Heart right ventricle (tissue), 16 donors: Measurements from ENCODE around the gene FAF1. TPM values are rescaled to one million over a fixed set of nuclear protein-coding genes. Genes with fewer than 3 reads are reported as not detected.

Experiments used
- ATAC-seq, 8 donors: fragments of 200-7000 bp; cut with Tn5 transposase; one replicate each; pipeline ENCODE4 v1.9.1; 2020; ENCODE audit warnings: mild to moderate bottlenecking in 8 of 8, moderate library complexity in 8 of 8, moderate number of reproducible peaks in 1 of 8
- DNase-seq, 2 donors: peaks; one replicate each; pipeline ENCODE4 v3.0.0-alpha.2; 2020
- H3K27ac ChIP-seq, 10 donors: fragments of 200-600 bp; sonication (generic) in 2 of 10; one replicate each; pipeline versions ENCODE4 v1.5.0 to v1.8.0; 2020 to 2022; ENCODE audit warnings: mild to moderate bottlenecking in 3 of 10
- H3K27me3 ChIP-seq, 7 donors: fragments of 200-600 bp; one replicate each; pipeline ENCODE4 v1.8.0; 2021 to 2022; ENCODE audit warnings: mild to moderate bottlenecking in 2 of 7
- H3K36me3 ChIP-seq, 9 donors: fragments of 200-600 bp; sonication (generic) in 1 of 9; one replicate each; pipeline versions ENCODE4 v1.5.0 to v1.8.0; 2020 to 2022; ENCODE audit warnings: mild to moderate bottlenecking in 2 of 9
- H3K4me1 ChIP-seq, 9 donors: fragments of 200-600 bp; sonication (generic) in 1 of 9; one replicate each; pipeline versions ENCODE4 v1.5.0 to v1.8.0; 2020 to 2022; ENCODE audit warnings: mild to moderate bottlenecking in 4 of 9
- H3K4me3 ChIP-seq, 10 donors: fragments of 200-600 bp; sonication (generic) in 2 of 10; one replicate each; pipeline versions ENCODE4 v1.5.0 to v1.8.0; 2020 to 2022; ENCODE audit warnings: mild to moderate bottlenecking in 7 of 10, moderate library complexity in 2 of 10
- H3K9me3 ChIP-seq, 11 donors: fragments of 200-600 bp in 10 of 11; sonication (generic) in 2 of 11; one replicate each; pipeline versions ENCODE4 v1.5.0 to v1.8.0; 2013 to 2022; ENCODE audit warnings: mild to moderate bottlenecking in 2 of 11, control low read depth in 1 of 11, moderate library complexity in 1 of 11
- CTCF ChIP-seq, 9 donors: fragments of 200-600 bp; sonication (generic) in 2 of 9; IDR thresholded peaks; one replicate each; pipeline versions ENCODE4 v1.5.0 to v1.8.0; 2021 to 2022; ENCODE audit warnings: antibody characterized with exemption in 9 of 9, mild to moderate bottlenecking in 5 of 9, moderate library complexity in 1 of 9
- WGBS, 2 donors: extraction: QIAGEN DNeasy Blood & Tissue Kit; methylation state at CpG; one replicate each; pipeline ENCODE4 v1.1.7; 2013; ENCODE audit warnings: inconsistent platforms in 1 of 2; 5-methylcytosine and 5-hydroxymethylcytosine counted together
- intact Hi-C, 10 donors: fragments of 100-400 bp; cut with DNase I; formaldehyde crosslinking; loops; one replicate each; pipeline versions ENCODE4 v1.11.1 to v1.14.2; 2022
- polyA plus RNA-seq, 2 donors: library from polyadenylated mRNA; stranded (reverse); fragments of 200-250 nt; gene quantifications; one replicate each; pipeline ENCODE4 v1.2.3, GENCODE V29; 2013
- total RNA-seq, 10 donors: library from RNA; stranded (reverse); fragmentation: NEBNext Ultra II Directional in 3 of 10; extraction: Animal tissue kit (Norgen Biotek cat#: 25700) in 3 of 10; gene quantifications; one replicate each; pipeline versions ENCODE4 v1.2.1 to v1.2.4, GENCODE V29; 2021 to 2023
- donor health status: Arrhythmogenic right ventricular cardiomyopathy.
- donor health status: ischemic (EF 13 %, LVEDD 7.1; RV severe dilation, severe dysfunction).
- donor health status: healthy with polysubstance abuse.
- donor health status: DM: no; HTN: yes; CAD: no.
- donor health status: DM: no; HTN: no; CAD: no.
- donor health status: ischemic (EF 25% LVEDD 6.9; RV normal size, moderate dysfunction).
- donor health status: ischemic (EF 25% LVEDD 5.7; RV mildly dilated, moderate dysfunction).
- donor health status: healthy.
- donor health status: DM: yes; HTN: yes; CAD: no.
- donor health status: Ischemic cardiomyopathy.
- donor health status: ischemic (EF 35%, LVEDD 5.7; RV mildly dilated, moderate dysfunction).
- donor health status: nonischemic (EF 11% LVEDD 7.7; RV severe dilation, severe dysfunction).
- donor health status: DM: yes; HTN: yes; CAD: no.
- donor health status: PGD.
- donor health status: ischemic (EF 29% LVEDD 5.4; RV normal size, mild dysfunction).
- donor health status: nonischemic (EF 23%, LVEDD 6.1; RV moderate dilation, normal function).

Gene FAF1
- total and polyA plus RNA-seq, 12 donors: 30.9 to 102 (median 88.9) TPM

GRCh38 chr1:50595874-50596273 is 364.2 kb downstream of the FAF1 start:
- H3K4me3 ChIP-seq: no peak overlapping the region
- no peaks in the 10 kb centered on the region for H3K4me1 ChIP-seq
- DNase-seq: no peak
- ATAC-seq: no peak
- no peaks in the 10 kb centered on the region for H3K9me3 ChIP-seq
- 96 to 97% methylated on average over 8 of the region's 8 CpGs for WGBS, 2 donors
- intact Hi-C loops: no loop called here
- TF ChIP-seq CTCF (IDR thresholded peaks at IDR 0.05): no peak
- H3K36me3 ChIP-seq: peaks cover 0 to 43% (median 0%) of the 10 kb centered on the region in 9 donors
- no peaks in the 10 kb centered on the region for H3K27me3 ChIP-seq
- H3K27ac ChIP-seq: no peak overlapping the region

GRCh38 chr1:50593515-50593914 is 366.6 kb downstream of the FAF1 start:
- 66 to 69% methylated on average over 2 of the region's 2 CpGs for WGBS, 2 donors
- Histone ChIP-seq H3K36me3 (peaks cover 0 to 53% (median 0%) of the 10 kb centered on the region in 9 donors), H3K4me1 (no peaks in the 10 kb centered on the region), H3K27me3 (no peaks in the 10 kb centered on the region), H3K4me3 (no peak overlapping the region), H3K27ac (no peak overlapping the region), H3K9me3 (no peaks in the 10 kb centered on the region)
- ATAC-seq: no peak
- no peak for DNase-seq
- intact Hi-C loops: no loop called here
- TF ChIP-seq CTCF (IDR thresholded peaks at IDR 0.05): no peak

- Histone ChIP-seq H3K4me1 (no peaks in the 10 kb centered on the region), H3K27ac (no peak overlapping the region), H3K27me3 (no peaks in the 10 kb centered on the region), H3K9me3 (no peaks in the 10 kb centered on the region), H3K36me3 (peaks cover 0 to 62% (median 0%) of the 10 kb centered on the region in 9 donors), H3K4me3 (no peak overlapping the region)
- intact Hi-C loops: no loop called here
- 87 to 94% methylated on average over 4 of the region's 4 CpGs for WGBS, 2 donors
- no peak for TF ChIP-seq CTCF (IDR thresholded peaks at IDR 0.05)
- DNase-seq: no peak
- no peak for ATAC-seq
Observed at GRCh38 chr1:50591598-50591997, 368.5 kb downstream of the FAF1 start.

- Histone ChIP-seq H3K9me3 (no peaks in the 10 kb centered on the region), H3K36me3 (peaks cover 0 to 64% (median 3%) of the 10 kb centered on the region in 9 donors), H3K4me1 (no peaks in the 10 kb centered on the region), H3K27me3 (no peaks in the 10 kb centered on the region), H3K4me3 (no peak overlapping the region), H3K27ac (no peak overlapping the region)
- WGBS, 2 donors: 91 to 92% methylated on average over 3 of the region's 3 CpGs
- no peak for DNase-seq
- TF ChIP-seq CTCF (IDR thresholded peaks at IDR 0.05): no peak
- ATAC-seq: no peak
- intact Hi-C loops: no loop called here
Observed at GRCh38 chr1:50582346-50582745, 377.7 kb downstream of the FAF1 start.
